ENCODE data around the gene ST6GALNAC6.

DNA sequence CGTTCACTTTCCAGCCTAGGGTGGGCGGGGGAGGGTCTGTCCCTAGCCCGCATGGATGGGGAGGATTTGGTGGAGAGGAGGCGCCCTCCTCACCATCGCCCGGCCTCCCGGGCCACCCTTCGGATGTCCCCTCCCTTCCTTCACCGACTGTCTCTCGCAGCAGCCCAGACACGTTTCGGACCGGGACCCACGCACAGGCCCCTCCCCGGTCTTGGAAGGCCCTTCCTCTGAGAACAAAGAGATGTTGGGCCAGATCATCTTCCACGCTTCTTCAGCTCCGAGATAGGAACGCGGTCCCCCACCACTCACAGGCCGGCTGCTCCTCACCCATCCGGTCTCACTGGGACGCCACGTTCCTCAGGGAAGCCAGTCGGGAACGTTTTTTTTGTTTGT is 38.9 kb upstream of the ST6GALNAC6 start:
- TF ChIP-seq, protein P1, sequence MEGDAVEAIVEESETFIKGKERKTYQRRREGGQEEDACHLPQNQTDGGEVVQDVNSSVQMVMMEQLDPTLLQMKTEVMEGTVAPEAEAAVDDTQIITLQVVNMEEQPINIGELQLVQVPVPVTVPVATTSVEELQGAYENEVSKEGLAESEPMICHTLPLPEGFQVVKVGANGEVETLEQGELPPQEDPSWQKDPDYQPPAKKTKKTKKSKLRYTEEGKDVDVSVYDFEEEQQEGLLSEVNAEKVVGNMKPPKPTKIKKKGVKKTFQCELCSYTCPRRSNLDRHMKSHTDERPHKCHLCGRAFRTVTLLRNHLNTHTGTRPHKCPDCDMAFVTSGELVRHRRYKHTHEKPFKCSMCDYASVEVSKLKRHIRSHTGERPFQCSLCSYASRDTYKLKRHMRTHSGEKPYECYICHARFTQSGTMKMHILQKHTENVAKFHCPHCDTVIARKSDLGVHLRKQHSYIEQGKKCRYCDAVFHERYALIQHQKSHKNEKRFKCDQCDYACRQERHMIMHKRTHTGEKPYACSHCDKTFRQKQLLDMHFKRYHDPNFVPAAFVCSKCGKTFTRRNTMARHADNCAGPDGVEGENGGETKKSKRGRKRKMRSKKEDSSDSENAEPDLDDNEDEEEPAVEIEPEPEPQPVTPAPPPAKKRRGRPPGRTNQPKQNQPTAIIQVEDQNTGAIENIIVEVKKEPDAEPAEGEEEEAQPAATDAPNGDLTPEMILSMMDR (IDR thresholded peaks at IDR 0.05; ENCODE audit: poor library complexity, severe bottlenecking), result no peak
- TF ChIP-seq POLR2AphosphoS5 (IDR thresholded peaks at IDR 0.05), result no peak

Measured in neural cell (in vitro differentiated cells).